ENCODE results near the gene MYADML2.

Gene MYADML2

DNA sequence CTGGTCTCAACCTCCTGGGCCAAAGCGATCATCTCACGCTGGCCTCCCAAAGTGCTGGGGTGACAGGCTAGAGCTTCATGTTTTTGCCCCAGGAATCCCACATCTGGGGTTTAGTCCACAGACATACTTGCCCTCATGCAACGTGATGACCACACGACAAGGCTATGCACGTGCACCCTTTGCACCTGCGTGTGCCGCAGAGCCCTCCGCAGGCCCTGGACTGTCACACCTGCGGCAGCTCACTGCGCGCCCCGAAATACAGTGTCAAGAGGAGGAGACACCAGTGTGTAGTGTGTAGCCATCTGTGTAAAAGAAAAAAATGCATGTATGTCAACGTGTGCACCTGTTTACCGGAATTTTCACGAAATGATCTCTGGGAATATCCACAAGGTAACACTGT lies 3.5 kb upstream of the MYADML2 start:
- H3K4me3 ChIP-seq (ENCODE audit: low read length): no peak overlapping the region
- TF ChIP-seq, protein P1, sequence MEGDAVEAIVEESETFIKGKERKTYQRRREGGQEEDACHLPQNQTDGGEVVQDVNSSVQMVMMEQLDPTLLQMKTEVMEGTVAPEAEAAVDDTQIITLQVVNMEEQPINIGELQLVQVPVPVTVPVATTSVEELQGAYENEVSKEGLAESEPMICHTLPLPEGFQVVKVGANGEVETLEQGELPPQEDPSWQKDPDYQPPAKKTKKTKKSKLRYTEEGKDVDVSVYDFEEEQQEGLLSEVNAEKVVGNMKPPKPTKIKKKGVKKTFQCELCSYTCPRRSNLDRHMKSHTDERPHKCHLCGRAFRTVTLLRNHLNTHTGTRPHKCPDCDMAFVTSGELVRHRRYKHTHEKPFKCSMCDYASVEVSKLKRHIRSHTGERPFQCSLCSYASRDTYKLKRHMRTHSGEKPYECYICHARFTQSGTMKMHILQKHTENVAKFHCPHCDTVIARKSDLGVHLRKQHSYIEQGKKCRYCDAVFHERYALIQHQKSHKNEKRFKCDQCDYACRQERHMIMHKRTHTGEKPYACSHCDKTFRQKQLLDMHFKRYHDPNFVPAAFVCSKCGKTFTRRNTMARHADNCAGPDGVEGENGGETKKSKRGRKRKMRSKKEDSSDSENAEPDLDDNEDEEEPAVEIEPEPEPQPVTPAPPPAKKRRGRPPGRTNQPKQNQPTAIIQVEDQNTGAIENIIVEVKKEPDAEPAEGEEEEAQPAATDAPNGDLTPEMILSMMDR (conservative IDR thresholded peaks at IDR 0.05; ENCODE audit: low read depth, low read length): no peak

DNA sequence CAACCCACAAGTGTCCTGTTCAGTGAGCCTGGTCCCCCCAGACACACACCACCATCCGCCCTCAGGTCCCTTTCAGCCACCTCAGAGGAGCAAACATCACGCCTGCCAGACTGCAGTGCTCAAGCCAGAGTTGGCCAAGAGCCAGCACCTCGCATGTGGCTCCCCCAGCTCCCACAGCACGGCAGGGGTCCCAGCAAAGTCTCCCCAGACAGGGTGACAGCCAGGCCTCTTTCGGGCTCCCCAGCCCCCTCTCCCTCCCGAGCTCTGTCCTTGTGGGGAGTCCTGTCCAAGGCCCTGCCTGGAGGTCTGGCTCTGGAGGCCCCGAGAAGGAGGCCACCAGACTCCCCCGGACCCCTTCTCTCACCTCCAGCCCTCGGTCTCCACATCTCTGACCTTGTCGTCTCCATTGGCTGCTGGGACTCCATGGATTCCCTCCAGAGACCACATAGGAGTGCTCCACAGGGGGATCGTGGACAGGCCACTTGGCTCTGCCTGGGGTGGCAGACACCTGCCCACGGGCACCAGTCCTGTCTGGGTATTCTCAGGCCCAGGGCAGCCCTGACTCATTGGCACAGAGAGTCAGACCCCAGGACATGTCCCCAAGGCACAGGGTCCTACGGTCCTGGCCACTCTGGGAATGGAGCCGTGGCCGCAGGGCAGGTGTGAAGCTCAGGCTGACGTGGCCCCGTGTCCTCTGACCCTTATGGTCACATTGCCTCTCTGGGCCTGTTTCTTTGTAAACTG lies 1.8 kb upstream of the MYADML2 start:
- TF ChIP-seq, protein P1 (conservative IDR thresholded peaks at IDR 0.05; ENCODE audit: low read depth, low read length): no peak
- DNase-seq (ENCODE audit: low read depth): no peak
- no peak overlapping the region for H3K4me3 ChIP-seq (ENCODE audit: low read length)

More for the DNA sequence above, 3.5 kb upstream of the MYADML2 start:
- no peak for DNase-seq (ENCODE audit: low read depth)

- TF ChIP-seq, protein P1 (conservative IDR thresholded peaks at IDR 0.05; ENCODE audit: low read depth, low read length): no peak
- H3K4me3 ChIP-seq (ENCODE audit: low read length): no peak overlapping the region
- DNase-seq (ENCODE audit: low read depth): no peak
Observed at GRCh38 chr17:81944858-81945257, 2.2 kb downstream of the MYADML2 start.

DNA sequence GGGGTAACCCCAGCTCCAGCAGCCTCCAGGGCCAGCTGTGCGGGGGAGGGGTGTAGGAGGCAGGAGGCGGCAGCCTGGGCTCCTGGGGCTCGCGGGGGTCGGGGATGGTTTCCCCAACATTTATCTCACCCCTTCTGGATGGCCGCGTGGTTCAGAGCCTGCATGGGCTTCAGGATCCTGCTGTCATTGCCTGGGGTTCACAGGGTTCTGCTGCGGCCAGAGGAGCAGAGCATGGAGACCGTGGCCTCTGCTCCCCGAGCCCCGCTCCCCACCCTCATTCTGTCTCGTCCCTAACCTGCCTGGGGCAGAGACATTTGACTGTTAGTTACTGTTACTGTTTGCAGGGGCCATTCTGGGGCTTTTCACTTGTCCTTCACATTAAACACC lies 4.9 kb downstream of the MYADML2 start:
- TF ChIP-seq, protein P1 (conservative IDR thresholded peaks at IDR 0.05; ENCODE audit: low read depth, low read length): no peak
- no peak overlapping the region for H3K4me3 ChIP-seq (ENCODE audit: low read length)
- DNase-seq (ENCODE audit: low read depth): no peak

DNA sequence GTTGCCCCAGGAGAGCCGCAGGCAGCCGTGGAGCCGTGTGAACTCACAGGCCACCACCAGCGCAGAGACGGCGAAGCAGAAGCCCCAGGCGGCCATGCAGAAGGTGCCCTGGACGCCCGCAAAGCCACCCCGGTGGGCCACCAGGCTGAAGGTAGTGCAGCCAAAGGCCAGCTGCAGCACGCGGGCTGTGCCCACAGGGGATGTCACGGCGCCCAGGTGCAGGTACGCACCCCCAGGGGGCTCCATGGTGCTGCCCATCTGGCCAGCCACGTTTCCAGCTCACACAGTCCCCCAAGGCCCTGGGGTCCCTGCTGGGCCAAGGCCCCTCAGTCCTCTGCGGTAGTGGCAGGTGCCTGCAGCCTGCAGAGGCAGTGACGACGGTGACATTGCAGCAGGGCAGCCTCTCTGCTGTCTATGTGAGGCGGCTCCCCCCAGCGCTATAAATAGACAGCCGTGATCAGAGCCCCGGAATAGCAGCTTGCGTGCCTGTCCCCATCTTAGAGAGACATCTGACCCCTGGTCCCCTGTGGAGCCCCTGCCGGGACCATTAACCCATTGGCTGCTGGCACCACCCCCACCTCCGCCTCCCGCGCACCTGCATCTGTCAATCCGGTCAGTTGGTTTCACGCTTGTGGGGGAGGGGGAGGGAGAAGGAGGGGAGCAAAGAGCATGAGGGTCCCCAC lies 5.4 kb downstream of the MYADML2 start:
- no peak for DNase-seq (ENCODE audit: low read depth)
- TF ChIP-seq, protein P1 (conservative IDR thresholded peaks at IDR 0.05; ENCODE audit: low read depth, low read length): no peak
- H3K4me3 ChIP-seq (ENCODE audit: low read length): no peak overlapping the region

DNA sequence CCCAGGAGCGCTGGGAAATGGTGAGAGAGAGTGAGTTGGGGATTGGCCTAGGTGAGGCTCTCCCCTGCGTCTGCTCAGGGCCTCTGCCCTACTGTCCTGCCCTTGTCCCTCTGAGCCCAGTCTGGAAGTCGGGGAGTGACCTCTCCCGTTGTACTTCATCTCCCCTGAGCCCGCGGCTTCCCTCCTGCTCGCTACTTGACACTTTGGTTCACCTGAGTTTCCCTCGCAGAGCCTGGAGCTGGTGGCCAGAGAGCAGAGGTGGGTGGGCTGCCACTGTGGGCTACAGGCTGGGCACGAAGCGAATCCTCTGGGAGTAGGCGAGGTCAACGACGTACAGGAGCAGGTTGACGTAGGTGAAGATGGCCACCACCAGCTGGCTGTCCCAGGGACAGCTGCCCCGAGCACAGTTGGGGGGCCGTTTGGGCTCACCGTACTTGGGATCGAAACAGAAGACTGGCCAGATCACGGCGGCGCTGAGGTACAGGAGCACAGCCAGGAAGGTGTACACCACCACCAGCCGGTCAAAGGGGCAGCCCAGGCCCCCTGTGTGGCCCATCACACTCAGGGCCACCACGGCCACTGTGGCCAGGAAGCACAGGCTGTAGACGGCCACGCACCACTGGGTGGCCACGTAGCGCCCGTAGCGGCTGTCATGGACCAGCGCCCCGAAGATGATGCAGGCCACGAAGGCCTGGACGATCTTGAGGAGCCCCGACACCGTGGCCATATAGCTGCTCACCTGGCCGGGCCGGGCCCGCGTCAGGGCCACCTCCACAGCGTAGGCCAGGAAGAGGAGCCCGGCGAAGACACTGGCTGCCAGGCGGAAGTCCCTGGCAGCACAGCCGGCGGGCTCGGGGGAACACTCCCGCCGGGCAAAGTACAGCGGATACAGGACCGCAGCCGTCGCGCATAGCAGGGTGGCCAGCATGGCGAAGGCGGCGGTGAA lies 6.2 kb downstream of the MYADML2 start:
- TF ChIP-seq, protein P1 (conservative IDR thresholded peaks at IDR 0.05; ENCODE audit: low read depth, low read length): no peak
- DNase-seq (ENCODE audit: low read depth): no peak
- no peak overlapping the region for H3K4me3 ChIP-seq (ENCODE audit: low read length)
